GM19099 (cell line): ENCODE results near the gene RAD51B.

Experiments used
- POLR2A ChIP-seq: IDR thresholded peaks from 3 replicates; pipeline ENCODE4 v1.6.1; 2011; ENCODE audit warnings: low read depth; ENCODE audit not compliant: insufficient read length; ENCODE audit errors: extremely low read depth

Gene RAD51B

GRCh38 chr14:68508581-68508980 is 689.0 kb downstream of the RAD51B start:
- no peak for TF ChIP-seq POLR2A

DNA sequence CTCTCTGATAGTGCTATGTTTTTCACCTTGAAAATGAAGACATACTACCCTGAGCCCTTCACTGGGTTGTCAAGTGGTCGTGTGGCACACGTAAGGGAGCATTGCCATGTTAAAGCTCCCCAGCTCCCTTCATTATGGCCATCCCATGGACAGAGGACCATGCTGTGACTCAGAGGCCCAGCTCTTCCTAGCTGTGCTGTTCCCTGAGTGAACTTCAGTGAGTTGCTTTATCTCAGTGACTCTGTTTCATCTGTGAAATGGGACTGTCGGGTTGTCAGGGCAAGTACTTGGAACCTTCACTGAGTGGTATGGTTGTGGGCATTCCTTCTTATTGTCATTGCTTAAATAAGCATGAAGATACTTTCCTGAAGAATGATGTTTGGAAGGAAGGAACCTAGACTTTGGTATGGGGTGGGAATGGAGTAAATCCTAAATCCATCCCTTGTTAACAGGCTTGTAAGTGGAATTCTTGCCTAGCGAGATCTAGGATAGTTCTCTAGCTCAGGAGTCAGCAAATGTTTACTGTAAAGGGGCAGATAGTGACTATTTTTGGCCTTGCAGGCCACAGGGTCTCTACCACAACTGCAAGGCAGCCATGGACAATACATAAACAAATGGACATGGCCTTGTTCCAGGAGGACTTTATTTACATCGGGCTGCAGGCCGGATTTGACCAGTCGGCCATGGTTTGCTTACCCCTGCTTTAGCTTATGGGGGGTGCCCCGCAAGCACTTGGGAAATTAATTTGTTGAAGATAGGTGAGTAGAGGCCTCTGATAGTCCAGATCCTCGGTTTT is 689.8 kb downstream of the RAD51B start:
- no peak for TF ChIP-seq POLR2A

- TF ChIP-seq POLR2A, result no peak
Measured at GRCh38 chr14:68510201-68511128, 690.9 kb downstream of the RAD51B start.

- no peak for TF ChIP-seq POLR2A
Measured at GRCh38 chr14:68511129-68512047, 691.8 kb downstream of the RAD51B start.

- no peak for TF ChIP-seq POLR2A
Measured at GRCh38 chr14:68512088-68512487, 692.5 kb downstream of the RAD51B start.

GRCh38 chr14:68513137-68513536 is 693.6 kb downstream of the RAD51B start:
- TF ChIP-seq POLR2A, result no peak

DNA sequence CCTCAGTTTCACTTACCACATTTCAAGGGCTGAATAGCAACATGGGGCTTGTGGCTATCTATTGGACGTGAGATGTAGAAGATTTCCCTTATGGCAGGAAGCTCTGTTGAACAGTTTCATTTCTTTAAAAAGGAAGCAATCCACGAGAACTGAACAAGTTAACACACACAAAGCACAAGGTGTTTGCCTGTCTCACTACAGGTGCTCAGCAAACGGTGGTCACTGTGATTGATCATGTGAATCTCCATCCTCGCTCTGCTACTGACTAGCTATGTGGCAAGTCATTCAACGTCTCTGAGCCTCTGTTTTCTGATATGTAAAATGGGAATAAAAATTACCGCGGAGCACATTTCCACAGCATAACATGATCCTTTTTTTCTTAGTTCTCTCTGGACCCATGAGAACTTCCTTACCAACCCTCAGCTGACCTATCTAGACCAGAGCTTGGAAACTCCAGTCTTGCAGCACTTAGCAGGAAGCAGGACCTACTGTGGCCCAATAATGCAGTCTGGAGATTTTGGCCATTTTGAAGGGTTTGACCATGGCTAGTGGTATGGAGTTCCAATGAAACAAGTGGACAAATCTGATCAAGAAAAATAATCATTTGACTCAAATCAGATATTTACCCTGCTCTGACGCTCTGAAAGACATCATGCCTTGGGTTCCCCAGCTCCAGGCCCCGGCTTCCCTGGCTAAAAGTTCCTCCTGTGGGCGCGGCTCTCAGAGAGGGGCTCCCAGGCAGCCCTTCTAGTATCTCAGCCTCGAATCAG is 694.4 kb downstream of the RAD51B start:
- TF ChIP-seq POLR2A, result no peak

- TF ChIP-seq POLR2A, result no peak
Measured at GRCh38 chr14:68514608-68515194, 695.1 kb downstream of the RAD51B start.

DNA sequence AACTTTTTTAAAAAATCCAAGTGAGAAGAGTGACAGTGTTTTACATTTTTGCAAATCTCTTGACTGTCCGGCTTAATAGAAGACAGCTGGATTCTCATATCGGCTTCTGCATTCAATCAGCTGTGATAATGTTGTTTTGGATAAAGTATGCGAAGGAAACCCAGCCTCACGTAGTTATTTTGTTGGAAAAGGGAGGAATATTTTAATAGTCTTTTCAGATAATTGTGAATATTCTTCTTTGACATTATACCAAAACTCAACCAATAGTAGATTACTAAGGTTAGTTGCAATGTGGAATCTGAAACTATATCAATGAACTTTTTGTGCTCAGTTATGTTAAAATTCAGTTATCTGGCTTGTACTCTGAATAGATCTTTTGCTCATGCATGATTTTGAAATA is 696.8 kb downstream of the RAD51B start:
- TF ChIP-seq POLR2A, result no peak

- TF ChIP-seq POLR2A, result no peak
Measured at GRCh38 chr14:68518166-68518565, 698.6 kb downstream of the RAD51B start.

DNA sequence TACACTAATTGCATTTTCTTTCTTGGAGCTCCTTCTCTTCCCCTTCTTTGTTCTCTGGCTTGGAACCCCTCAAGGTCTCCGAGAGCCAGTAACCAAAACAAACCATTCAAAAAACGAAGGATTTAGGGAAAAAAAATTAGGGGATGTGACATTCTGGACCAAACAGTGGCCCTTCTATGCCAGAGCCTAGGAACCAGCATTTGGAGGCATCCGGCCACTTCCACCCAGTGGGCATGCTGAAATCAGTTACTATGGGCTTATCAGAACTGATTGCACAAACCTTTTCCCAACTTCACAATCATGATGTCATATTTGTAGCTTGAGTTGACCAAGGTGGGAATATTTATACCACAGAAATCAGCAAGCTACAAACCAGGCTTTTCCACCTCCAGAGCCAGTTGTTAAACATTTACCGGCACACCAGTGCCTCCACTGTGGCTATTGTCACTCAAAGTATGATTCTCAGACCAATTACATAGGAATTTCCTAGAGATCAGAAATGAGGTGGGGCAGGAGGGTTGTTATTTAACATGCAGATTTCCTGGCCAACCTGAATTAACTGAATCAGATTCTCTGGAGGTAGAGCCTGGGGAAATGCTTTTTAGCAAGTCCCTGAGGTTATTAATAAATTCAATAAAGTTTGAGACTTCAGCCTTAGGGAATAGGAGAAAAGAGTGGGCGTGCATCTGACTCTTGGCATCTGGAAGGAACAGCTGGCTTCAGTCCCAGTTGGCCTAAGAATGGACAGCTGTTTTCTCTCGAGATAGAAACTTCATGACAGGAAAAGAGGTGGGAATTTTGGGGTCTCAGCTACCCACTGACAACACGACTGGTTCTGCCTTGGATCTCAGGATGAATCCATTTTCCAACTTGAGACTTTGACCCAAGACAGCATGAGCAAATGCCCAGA is 699.4 kb downstream of the RAD51B start:
- TF ChIP-seq POLR2A, result no peak

GRCh38 chr14:68519671-68520187 is 700.1 kb downstream of the RAD51B start:
- no peak for TF ChIP-seq POLR2A
